Neural cell (in vitro differentiated cells): ENCODE measurements around the gene FOXL1. TPM values are rescaled to one million over a fixed set of nuclear protein-coding genes. Genes with fewer than 3 reads are reported as not detected.

Source experiments
- H2AFZ ChIP-seq: fragments of 200-600, 300-800 bp; sonication (generic), shearing (Covaris generic); 2 replicates; pipeline ENCODE4 v1.6.0; 2014; ENCODE audit warnings: low read depth, mild to moderate bottlenecking, antibody characterized with exemption, low read length, moderate library complexity
- H3F3A ChIP-seq: fragments of 200-600 bp; shearing (Covaris generic); 2 replicates; pipeline ENCODE4 v1.6.1; 2016; ENCODE audit warnings: mild to moderate bottlenecking, moderate library complexity, mixed read lengths, antibody characterized with exemption, low read length; ENCODE audit not compliant: insufficient read depth, poor library complexity, severe bottlenecking
- H3K27ac ChIP-seq: fragments of 200-600, 300-800 bp; sonication (generic), shearing (Covaris generic); 2 replicates; pipeline ENCODE4 v1.5.1; 2014; ENCODE audit warnings: mild to moderate bottlenecking, low read length, moderate library complexity
- H3K27me3 ChIP-seq: fragments of 300-800, 200-600 bp; sonication (generic), shearing (Covaris generic); 2 replicates; pipeline ENCODE4 v1.6.0; 2014; ENCODE audit warnings: mild to moderate bottlenecking, low read depth, low read length, moderate library complexity; ENCODE audit not compliant: insufficient read depth
- H3K36me3 ChIP-seq: fragments of 300-800, 200-600 bp; sonication (generic), shearing (Covaris generic); 2 replicates; pipeline ENCODE4 v1.5.1; 2014; ENCODE audit warnings: mild to moderate bottlenecking, antibody characterized with exemption, low read length, moderate library complexity; ENCODE audit not compliant: insufficient read depth
- H3K4me2 ChIP-seq: fragments of 300-800, 200-600 bp; sonication (generic), shearing (Covaris generic); 2 replicates; pipeline ENCODE4 v1.6.0; 2014; ENCODE audit warnings: mild to moderate bottlenecking, low read length
- H3K4me3 ChIP-seq: fragments of 300-800, 200-600 bp; sonication (generic), shearing (Covaris generic); 2 replicates; pipeline ENCODE4 v1.5.1; 2014; ENCODE audit warnings: mild to moderate bottlenecking, low read length, moderate library complexity
- H3K79me2 ChIP-seq: fragments of 200-600 bp; shearing (Covaris generic); replicated peaks from 2 replicates; pipeline ENCODE4 v1.6.0; 2014; ENCODE audit warnings: mild to moderate bottlenecking, low read length, moderate library complexity; ENCODE audit not compliant: insufficient read depth
- H3K9ac ChIP-seq: fragments of 300-800, 200-600 bp; sonication (generic), shearing (Covaris generic); 2 replicates; pipeline ENCODE4 v1.6.1; 2016; ENCODE audit warnings: mild to moderate bottlenecking, low read length, mixed read lengths
- H3K9me2 ChIP-seq: fragments of 200-600 bp; shearing (Covaris generic); 2 replicates; pipeline ENCODE4 v1.6.1; 2016; ENCODE audit warnings: mild to moderate bottlenecking, low read length, mixed read lengths; ENCODE audit not compliant: insufficient read depth
- H3K9me3 ChIP-seq: fragments of 200-600, 300-800 bp; sonication (generic), shearing (Covaris generic); 2 replicates; pipeline ENCODE4 v1.6.1; 2016; ENCODE audit warnings: mild to moderate bottlenecking, mixed run types, low read length, moderate library complexity, mixed read lengths
- H4K20me1 ChIP-seq: fragments of 200-600 bp; shearing (Covaris generic); 2 replicates; pipeline ENCODE4 v1.6.1; 2016; ENCODE audit warnings: mild to moderate bottlenecking, mixed run types; ENCODE audit not compliant: insufficient read depth
- EP300 ChIP-seq: fragments of 450-650 bp; conservative IDR thresholded peaks from 2 replicates; pipeline ENCODE4 v1.6.1; 2014; ENCODE audit warnings: antibody characterized with exemption, mild to moderate bottlenecking, moderate library complexity; ENCODE audit not compliant: poor library complexity, severe bottlenecking
- EZH2 ChIP-seq: fragments of 200-600, 300-800 bp; shearing (Covaris generic), sonication (generic); IDR thresholded peaks from 2 replicates; pipeline ENCODE4 v1.6.1; 2014; ENCODE audit warnings: antibody characterized with exemption, low read length, borderline replicate concordance, mild to moderate bottlenecking; ENCODE audit not compliant: insufficient read depth, poor library complexity, severe bottlenecking
- MXI1 ChIP-seq: fragments of 450-650 bp; conservative IDR thresholded peaks from 2 replicates; pipeline ENCODE4 v1.6.1; 2014; ENCODE audit warnings: antibody characterized with exemption, mild to moderate bottlenecking; ENCODE audit not compliant: poor library complexity, severe bottlenecking
- POLR2AphosphoS5 ChIP-seq: IDR thresholded peaks from 2 replicates; pipeline ENCODE4 v1.6.1; 2012
- RAD21 ChIP-seq: fragments of 450-650 bp; conservative IDR thresholded peaks from 2 replicates; pipeline ENCODE4 v1.6.1; 2014; ENCODE audit warnings: antibody characterized with exemption, mild to moderate bottlenecking, moderate library complexity
- SMC3 ChIP-seq: fragments of 450-650 bp; conservative IDR thresholded peaks from 2 replicates; pipeline ENCODE4 v1.6.1; 2014; ENCODE audit warnings: antibody characterized with exemption, mild to moderate bottlenecking, moderate library complexity; ENCODE audit not compliant: poor library complexity
- polyA plus RNA-seq: library from polyadenylated mRNA; depleted of rRNA; stranded (reverse); fragments of >200 nt; gene quantifications from 2 replicates; pipeline ENCODE4 v1.2.3, GENCODE V29; 2014
- TF ChIP-seq, protein P1 (sequence below): IDR thresholded peaks from 2 replicates; pipeline ENCODE4 v1.6.1; 2012; ENCODE audit warnings: borderline replicate concordance
- TF ChIP-seq, protein P2 (sequence below): fragments of 450-650 bp; IDR thresholded peaks from 2 replicates; pipeline ENCODE4 v1.5.1; 2014; ENCODE audit warnings: antibody characterized with exemption, mild to moderate bottlenecking, moderate library complexity; ENCODE audit not compliant: poor library complexity, severe bottlenecking

FOXL1 gene
- polyA plus RNA-seq, 1 donor from 2014 or later = 0.07 TPM

DNA sequence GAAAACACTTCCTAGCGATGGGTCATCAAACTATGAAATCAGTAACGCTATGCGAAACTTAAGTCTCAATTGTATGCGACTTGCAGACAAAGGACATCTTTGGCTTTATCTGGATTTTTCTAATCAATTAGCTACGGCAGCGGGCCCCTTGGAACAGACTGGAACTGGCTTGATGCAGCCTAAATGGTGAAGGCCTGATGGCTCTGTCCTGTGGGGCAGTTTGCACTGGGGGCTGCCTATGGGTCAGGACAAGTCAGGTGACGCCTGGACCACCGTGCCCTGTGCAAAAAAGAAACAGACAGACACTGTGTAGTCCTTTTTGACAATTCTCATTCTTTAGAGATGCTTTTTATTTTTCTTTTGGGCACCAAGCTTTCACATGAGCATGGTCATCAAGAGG lies 45.3 kb upstream of the FOXL1 start:
- Histone ChIP-seq H3K9me2 (no peaks in the 10 kb centered on the region), H3K9me3 (no peaks in the 10 kb centered on the region)
- TF ChIP-seq, protein P1, sequence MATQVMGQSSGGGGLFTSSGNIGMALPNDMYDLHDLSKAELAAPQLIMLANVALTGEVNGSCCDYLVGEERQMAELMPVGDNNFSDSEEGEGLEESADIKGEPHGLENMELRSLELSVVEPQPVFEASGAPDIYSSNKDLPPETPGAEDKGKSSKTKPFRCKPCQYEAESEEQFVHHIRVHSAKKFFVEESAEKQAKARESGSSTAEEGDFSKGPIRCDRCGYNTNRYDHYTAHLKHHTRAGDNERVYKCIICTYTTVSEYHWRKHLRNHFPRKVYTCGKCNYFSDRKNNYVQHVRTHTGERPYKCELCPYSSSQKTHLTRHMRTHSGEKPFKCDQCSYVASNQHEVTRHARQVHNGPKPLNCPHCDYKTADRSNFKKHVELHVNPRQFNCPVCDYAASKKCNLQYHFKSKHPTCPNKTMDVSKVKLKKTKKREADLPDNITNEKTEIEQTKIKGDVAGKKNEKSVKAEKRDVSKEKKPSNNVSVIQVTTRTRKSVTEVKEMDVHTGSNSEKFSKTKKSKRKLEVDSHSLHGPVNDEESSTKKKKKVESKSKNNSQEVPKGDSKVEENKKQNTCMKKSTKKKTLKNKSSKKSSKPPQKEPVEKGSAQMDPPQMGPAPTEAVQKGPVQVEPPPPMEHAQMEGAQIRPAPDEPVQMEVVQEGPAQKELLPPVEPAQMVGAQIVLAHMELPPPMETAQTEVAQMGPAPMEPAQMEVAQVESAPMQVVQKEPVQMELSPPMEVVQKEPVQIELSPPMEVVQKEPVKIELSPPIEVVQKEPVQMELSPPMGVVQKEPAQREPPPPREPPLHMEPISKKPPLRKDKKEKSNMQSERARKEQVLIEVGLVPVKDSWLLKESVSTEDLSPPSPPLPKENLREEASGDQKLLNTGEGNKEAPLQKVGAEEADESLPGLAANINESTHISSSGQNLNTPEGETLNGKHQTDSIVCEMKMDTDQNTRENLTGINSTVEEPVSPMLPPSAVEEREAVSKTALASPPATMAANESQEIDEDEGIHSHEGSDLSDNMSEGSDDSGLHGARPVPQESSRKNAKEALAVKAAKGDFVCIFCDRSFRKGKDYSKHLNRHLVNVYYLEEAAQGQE = no peak
- no peak for TF ChIP-seq POLR2AphosphoS5
- no peak for TF ChIP-seq RAD21
- TF ChIP-seq MXI1 = no peak
- no peak for TF ChIP-seq EZH2
- TF ChIP-seq SMC3 = no peak
- TF ChIP-seq EP300 = no peak
- TF ChIP-seq, protein P2, sequence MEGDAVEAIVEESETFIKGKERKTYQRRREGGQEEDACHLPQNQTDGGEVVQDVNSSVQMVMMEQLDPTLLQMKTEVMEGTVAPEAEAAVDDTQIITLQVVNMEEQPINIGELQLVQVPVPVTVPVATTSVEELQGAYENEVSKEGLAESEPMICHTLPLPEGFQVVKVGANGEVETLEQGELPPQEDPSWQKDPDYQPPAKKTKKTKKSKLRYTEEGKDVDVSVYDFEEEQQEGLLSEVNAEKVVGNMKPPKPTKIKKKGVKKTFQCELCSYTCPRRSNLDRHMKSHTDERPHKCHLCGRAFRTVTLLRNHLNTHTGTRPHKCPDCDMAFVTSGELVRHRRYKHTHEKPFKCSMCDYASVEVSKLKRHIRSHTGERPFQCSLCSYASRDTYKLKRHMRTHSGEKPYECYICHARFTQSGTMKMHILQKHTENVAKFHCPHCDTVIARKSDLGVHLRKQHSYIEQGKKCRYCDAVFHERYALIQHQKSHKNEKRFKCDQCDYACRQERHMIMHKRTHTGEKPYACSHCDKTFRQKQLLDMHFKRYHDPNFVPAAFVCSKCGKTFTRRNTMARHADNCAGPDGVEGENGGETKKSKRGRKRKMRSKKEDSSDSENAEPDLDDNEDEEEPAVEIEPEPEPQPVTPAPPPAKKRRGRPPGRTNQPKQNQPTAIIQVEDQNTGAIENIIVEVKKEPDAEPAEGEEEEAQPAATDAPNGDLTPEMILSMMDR = no peak

DNA sequence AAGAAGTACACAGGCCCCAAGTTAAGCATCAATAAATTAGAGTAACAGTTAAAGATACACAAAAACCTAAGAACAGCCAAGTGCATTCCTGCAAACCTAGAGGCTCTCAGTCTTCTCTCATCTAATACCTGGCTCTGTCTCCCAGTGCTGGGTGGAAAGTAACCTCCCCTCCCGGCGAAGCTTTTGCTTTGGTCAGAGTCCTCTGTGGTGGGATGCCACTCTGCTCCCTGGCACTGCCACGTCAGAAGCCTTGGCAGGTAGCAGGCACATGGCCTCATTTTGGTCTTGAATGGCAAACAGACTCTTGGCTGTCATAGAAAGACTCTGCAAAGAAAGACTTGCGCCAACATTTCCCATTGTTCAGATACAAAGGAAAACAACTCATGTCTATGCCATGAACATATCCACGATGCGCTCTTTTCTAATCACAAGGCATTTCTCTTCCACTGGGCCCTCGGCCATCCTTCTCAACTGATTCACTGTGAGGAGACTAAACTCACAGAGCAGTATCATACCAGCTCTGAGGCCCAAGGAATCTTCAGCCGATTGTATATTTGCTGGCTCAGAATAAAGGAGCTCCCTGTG lies 44.5 kb upstream of the FOXL1 start:
- Histone ChIP-seq H4K20me1 (no peaks in the 10 kb centered on the region), H3K9me2 (no peaks in the 10 kb centered on the region), H3K4me3 (no peak overlapping the region), H2AFZ (no peak overlapping the region), H3K4me2 (no peak overlapping the region), H3F3A (no peaks in the 10 kb centered on the region), H3K9me3 (no peaks in the 10 kb centered on the region), H3K27me3 (no peaks in the 10 kb centered on the region), H3K27ac (no peak overlapping the region), H3K79me2 (no peaks in the 10 kb centered on the region), H3K36me3 (no peaks in the 10 kb centered on the region), H3K9ac (no peak overlapping the region)
- TF ChIP-seq EZH2 = no peak

More for the DNA sequence above, 45.3 kb upstream of the FOXL1 start:
- Histone ChIP-seq H3K9ac (no peak overlapping the region), H3K4me2 (no peak overlapping the region), H2AFZ (no peak overlapping the region), H3F3A (no peaks in the 10 kb centered on the region), H3K27ac (no peak overlapping the region), H3K4me3 (no peak overlapping the region), H3K27me3 (no peaks in the 10 kb centered on the region), H3K36me3 (no peaks in the 10 kb centered on the region), H3K79me2 (no peaks in the 10 kb centered on the region), H4K20me1 (no peaks in the 10 kb centered on the region)
